AG08396 (cell line): ENCODE data around the gene COMMD1.
"Not testable (repeated sequence)": the region's sequence is repeated elsewhere in the genome, so short reads cannot be mapped to it uniquely, and the experiment has no call there.

ENCODE experiments used
- DNase-seq: peaks from one replicate; pipeline ENCODE4 v3.0.0; 2012; ENCODE audit warnings: low spot score, mixed read lengths

Gene COMMD1

GRCh38 chr2:61905372-61906185 lies at the start of gene COMMD1:
TSS of gene COMMD1 (plus strand) at chr2:61905674. CDS start at chr2:61905679, 5 bp downstream.
- DNase-seq, result peak; percentile 75

- DNase-seq, result no peak
Measured at GRCh38 chr2:61857224-61857623, 48.2 kb upstream of the COMMD1 start.

GRCh38 chr2:61862085-61862484 lies 43.4 kb upstream of the COMMD1 start:
- DNase-seq, result no peak

GRCh38 chr2:61866482-61867089 lies 38.9 kb upstream of the COMMD1 start:
- not testable (repeated sequence) for DNase-seq

- no peak for DNase-seq
Measured at GRCh38 chr2:61876400-61876799, 29.1 kb upstream of the COMMD1 start.

- no peak for DNase-seq
Measured at GRCh38 chr2:61877571-61878245, 27.8 kb upstream of the COMMD1 start.

- DNase-seq, result no peak
Measured at GRCh38 chr2:61878761-61879160, 26.7 kb upstream of the COMMD1 start.

- DNase-seq, result not testable (repeated sequence)
Measured at GRCh38 chr2:61879351-61879750, 26.1 kb upstream of the COMMD1 start.

GRCh38 chr2:61882850-61883249 lies 22.6 kb upstream of the COMMD1 start:
- no peak for DNase-seq

- DNase-seq, result no peak
Measured at GRCh38 chr2:61885896-61886603, 19.4 kb upstream of the COMMD1 start.

GRCh38 chr2:61887717-61888266 lies 17.7 kb upstream of the COMMD1 start:
- DNase-seq, result peak; percentile 43

- peak; percentile 87 for DNase-seq
Measured at GRCh38 chr2:61888267-61889055, 17.0 kb upstream of the COMMD1 start, which contains the start of gene CCT4. TSS of gene CCT4 (minus strand) at chr2:61888656. CDS start at chr2:61888507, 149 bp downstream.

GRCh38 chr2:61898810-61899209 lies 6.7 kb upstream of the COMMD1 start:
- no peak for DNase-seq

- no peak for DNase-seq
Measured at GRCh38 chr2:61900281-61900680, 5.2 kb upstream of the COMMD1 start.

GRCh38 chr2:61906186-61906470 lies 654 bp downstream of the COMMD1 start:
- no peak for DNase-seq

GRCh38 chr2:61909116-61909515 lies 3.6 kb downstream of the COMMD1 start:
- DNase-seq, result no peak

GRCh38 chr2:61910603-61911002 lies 5.1 kb downstream of the COMMD1 start:
- DNase-seq, result no peak

GRCh38 chr2:61911510-61911909 lies 6.0 kb downstream of the COMMD1 start:
- no peak for DNase-seq

- not testable (repeated sequence) for DNase-seq
Measured at GRCh38 chr2:61914794-61915193, 9.3 kb downstream of the COMMD1 start.

GRCh38 chr2:61920548-61920947 lies 15.1 kb downstream of the COMMD1 start:
- no peak for DNase-seq

GRCh38 chr2:61922714-61923113 lies 17.2 kb downstream of the COMMD1 start:
- no peak for DNase-seq
